ENCODE results near the gene HMOX1. TPM values are rescaled to one million over a fixed set of nuclear protein-coding genes. Genes with fewer than 3 reads are reported as not detected.

The HMOX1 gene
- total and polyA plus RNA-seq, 2 of the 8 experiments (the other 6 are each of a cell fraction or from before 2014, with no cell fraction given) = 25.0 to 41.6 TPM

GRCh38 chr22:35404176-35404575 lies 23.3 kb downstream of the HMOX1 start (continued):
- TF ChIP-seq, protein P1, sequence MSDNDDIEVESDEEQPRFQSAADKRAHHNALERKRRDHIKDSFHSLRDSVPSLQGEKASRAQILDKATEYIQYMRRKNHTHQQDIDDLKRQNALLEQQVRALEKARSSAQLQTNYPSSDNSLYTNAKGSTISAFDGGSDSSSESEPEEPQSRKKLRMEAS (IDR thresholded peaks at IDR 0.05) = no peak
- TF ChIP-seq SAP30 (IDR thresholded peaks at IDR 0.05; ENCODE audit: insufficient read depth, insufficient replicate concordance, low read length) = no peak
- no peak for TF ChIP-seq CHD1 (IDR thresholded peaks at IDR 0.05; ENCODE audit: low read depth, low read length)
- no peak for TF ChIP-seq POLR2AphosphoS5 (IDR thresholded peaks at IDR 0.05; ENCODE audit: low read depth, low read length)
- TF ChIP-seq SRF (IDR thresholded peaks at IDR 0.05; ENCODE audit: low read depth, low read length) = no peak
- TF ChIP-seq GTF2F1 (IDR thresholded peaks at IDR 0.05; ENCODE audit: borderline replicate concordance, low read depth, low read length) = no peak
- TF ChIP-seq RNF2 (IDR thresholded peaks at IDR 0.05; ENCODE audit: borderline replicate concordance, low read depth, low read length, missing control alignments, poor library complexity, severe bottlenecking) = no peak
- TF ChIP-seq YY1 (IDR thresholded peaks at IDR 0.05; ENCODE audit: low read depth, low read length) = no peak
